ENCODE results near the gene EOGT. TPM values are rescaled to one million over a fixed set of nuclear protein-coding genes. Genes with fewer than 3 reads are reported as not detected.

EOGT gene
- total and polyA plus RNA-seq, 2 donors = 10.0 to 43.3 TPM

- Histone ChIP-seq H3K27me3 (ENCODE audit: control insufficient read depth in 2 of 2, insufficient read depth in 1 of 2, low read length in 1 of 2) (no peaks in the 10 kb centered on the region), H3K9me3 (ENCODE audit: control insufficient read depth in 2 of 2, insufficient read depth in 1 of 2, low read length in 1 of 2) (no peaks in the 10 kb centered on the region), H3K4me3 (ENCODE audit: low read length in 2 of 2) (no peak overlapping the region), H3K27ac (ENCODE audit: low read depth in 1 of 2, low read length in 1 of 2) (no peak overlapping the region), H3K36me3 (ENCODE audit: control insufficient read depth in 2 of 2, insufficient read depth in 2 of 2, low read length in 1 of 2) (peaks cover 15 to 42% of the 10 kb centered on the region in 2 donors), H3K4me1 (ENCODE audit: control insufficient read depth in 2 of 2, insufficient read depth in 2 of 2, low read length in 2 of 2) (no peaks in the 10 kb centered on the region)
- WGBS = 97% methylated on average over 2 of the region's 2 CpGs
- DNase-seq (ENCODE audit: low read depth in 6 of 9, low spot score in 9 of 9) = no peak
Observed at GRCh38 chr3:69044608-69045007, 31.1 kb upstream of the EOGT start.

- peak in 1 of 9 donors; percentile 13 for DNase-seq (ENCODE audit: low read depth in 6 of 9, low spot score in 9 of 9)
- Histone ChIP-seq H3K36me3 (ENCODE audit: control insufficient read depth in 2 of 2, insufficient read depth in 2 of 2, low read length in 1 of 2) (peaks cover 41 to 67% of the 10 kb centered on the region in 2 donors), H3K27ac (ENCODE audit: low read depth in 1 of 2, low read length in 1 of 2) (no peak overlapping the region), H3K27me3 (ENCODE audit: control insufficient read depth in 2 of 2, insufficient read depth in 1 of 2, low read length in 1 of 2) (no peaks in the 10 kb centered on the region), H3K4me3 (ENCODE audit: low read length in 2 of 2) (no peak overlapping the region), H3K9me3 (ENCODE audit: control insufficient read depth in 2 of 2, insufficient read depth in 1 of 2, low read length in 1 of 2) (no peaks in the 10 kb centered on the region), H3K4me1 (ENCODE audit: control insufficient read depth in 2 of 2, insufficient read depth in 2 of 2, low read length in 2 of 2) (no peaks in the 10 kb centered on the region)
- 97% methylated on average over 7 of the region's 7 CpGs for WGBS
Observed at GRCh38 chr3:69033470-69033869, 20.0 kb upstream of the EOGT start.

- peaks cover 36 to 63% of the 10 kb centered on the region in 2 donors for H3K36me3 ChIP-seq (ENCODE audit: control insufficient read depth in 2 of 2, insufficient read depth in 2 of 2, low read length in 1 of 2)
Observed at GRCh38 chr3:69032737-69033136, 19.3 kb upstream of the EOGT start.

GRCh38 chr3:69032142-69032541, 18.7 kb upstream of the EOGT start:
- Histone ChIP-seq H3K36me3 (ENCODE audit: control insufficient read depth in 2 of 2, insufficient read depth in 2 of 2, low read length in 1 of 2) (peaks cover 35 to 62% of the 10 kb centered on the region in 2 donors), H3K27me3 (ENCODE audit: control insufficient read depth in 2 of 2, insufficient read depth in 1 of 2, low read length in 1 of 2) (no peaks in the 10 kb centered on the region)
- WGBS = 96% methylated on average over 2 of the region's 2 CpGs

More at GRCh38 chr3:69032737-69033136, 19.3 kb upstream of the EOGT start:
- H3K27me3 ChIP-seq (ENCODE audit: control insufficient read depth in 2 of 2, insufficient read depth in 1 of 2, low read length in 1 of 2) = no peaks in the 10 kb centered on the region
- 98% methylated on average over 9 of the region's 9 CpGs for WGBS
- H3K4me1 ChIP-seq (ENCODE audit: control insufficient read depth in 2 of 2, insufficient read depth in 2 of 2, low read length in 2 of 2) = no peaks in the 10 kb centered on the region
- H3K4me3 ChIP-seq (ENCODE audit: low read length in 2 of 2) = no peak overlapping the region
- H3K27ac ChIP-seq (ENCODE audit: low read depth in 1 of 2, low read length in 1 of 2) = no peak overlapping the region
- no peak for DNase-seq (ENCODE audit: low read depth in 6 of 9, low spot score in 9 of 9)
- H3K9me3 ChIP-seq (ENCODE audit: control insufficient read depth in 2 of 2, insufficient read depth in 1 of 2, low read length in 1 of 2) = no peaks in the 10 kb centered on the region

GRCh38 chr3:69031635-69032034, 18.2 kb upstream of the EOGT start:
- Histone ChIP-seq H3K4me1 (ENCODE audit: control insufficient read depth in 2 of 2, insufficient read depth in 2 of 2, low read length in 2 of 2) (no peaks in the 10 kb centered on the region), H3K36me3 (ENCODE audit: control insufficient read depth in 2 of 2, insufficient read depth in 2 of 2, low read length in 1 of 2) (peaks cover 34 to 57% of the 10 kb centered on the region in 2 donors), H3K4me3 (ENCODE audit: low read length in 2 of 2) (no peak overlapping the region), H3K27ac (ENCODE audit: low read depth in 1 of 2, low read length in 1 of 2) (no peak overlapping the region), H3K9me3 (ENCODE audit: control insufficient read depth in 2 of 2, insufficient read depth in 1 of 2, low read length in 1 of 2) (no peaks in the 10 kb centered on the region), H3K27me3 (ENCODE audit: control insufficient read depth in 2 of 2, insufficient read depth in 1 of 2, low read length in 1 of 2) (no peaks in the 10 kb centered on the region)
- WGBS = 96% methylated on average over 1 of the region's 1 CpG
- DNase-seq (ENCODE audit: low read depth in 6 of 9, low spot score in 9 of 9) = no peak

More at GRCh38 chr3:69032142-69032541, 18.7 kb upstream of the EOGT start:
- Histone ChIP-seq H3K4me3 (ENCODE audit: low read length in 2 of 2) (no peak overlapping the region), H3K27ac (ENCODE audit: low read depth in 1 of 2, low read length in 1 of 2) (no peak overlapping the region), H3K4me1 (ENCODE audit: control insufficient read depth in 2 of 2, insufficient read depth in 2 of 2, low read length in 2 of 2) (no peaks in the 10 kb centered on the region), H3K9me3 (ENCODE audit: control insufficient read depth in 2 of 2, insufficient read depth in 1 of 2, low read length in 1 of 2) (no peaks in the 10 kb centered on the region)
- DNase-seq (ENCODE audit: low read depth in 6 of 9, low spot score in 9 of 9) = no peak

- H3K27me3 ChIP-seq (ENCODE audit: control insufficient read depth in 2 of 2, insufficient read depth in 1 of 2, low read length in 1 of 2) = no peaks in the 10 kb centered on the region
- peaks cover 12 to 16% of the 10 kb centered on the region in 2 donors for H3K36me3 ChIP-seq (ENCODE audit: control insufficient read depth in 2 of 2, insufficient read depth in 2 of 2, low read length in 1 of 2)
- H3K9me3 ChIP-seq (ENCODE audit: control insufficient read depth in 2 of 2, insufficient read depth in 1 of 2, low read length in 1 of 2) = no peaks in the 10 kb centered on the region
- no peaks in the 10 kb centered on the region for H3K4me1 ChIP-seq (ENCODE audit: control insufficient read depth in 2 of 2, insufficient read depth in 2 of 2, low read length in 2 of 2)
- no peak for DNase-seq (ENCODE audit: low read depth in 6 of 9, low spot score in 9 of 9)
- H3K4me3 ChIP-seq (ENCODE audit: low read length in 2 of 2) = no peak overlapping the region
- 79% methylated on average over 4 of the region's 4 CpGs for WGBS
- H3K27ac ChIP-seq (ENCODE audit: low read depth in 1 of 2, low read length in 1 of 2) = no peak overlapping the region
Observed at GRCh38 chr3:69020857-69021256, 7.4 kb upstream of the EOGT start.

GRCh38 chr3:69020424-69020823, 6.9 kb upstream of the EOGT start:
- 64% methylated on average over 2 of the region's 2 CpGs for WGBS
- no peak for DNase-seq (ENCODE audit: low read depth in 6 of 9, low spot score in 9 of 9)
- no peak overlapping the region for H3K4me3 ChIP-seq (ENCODE audit: low read length in 2 of 2)
- no peaks in the 10 kb centered on the region for H3K4me1 ChIP-seq (ENCODE audit: control insufficient read depth in 2 of 2, insufficient read depth in 2 of 2, low read length in 2 of 2)
- no peaks in the 10 kb centered on the region for H3K27me3 ChIP-seq (ENCODE audit: control insufficient read depth in 2 of 2, insufficient read depth in 1 of 2, low read length in 1 of 2)
- no peaks in the 10 kb centered on the region for H3K9me3 ChIP-seq (ENCODE audit: control insufficient read depth in 2 of 2, insufficient read depth in 1 of 2, low read length in 1 of 2)
- no peak overlapping the region for H3K27ac ChIP-seq (ENCODE audit: low read depth in 1 of 2, low read length in 1 of 2)
- peaks cover 8 to 12% of the 10 kb centered on the region in 2 donors for H3K36me3 ChIP-seq (ENCODE audit: control insufficient read depth in 2 of 2, insufficient read depth in 2 of 2, low read length in 1 of 2)

GRCh38 chr3:69016901-69017300, 3.4 kb upstream of the EOGT start:
- Histone ChIP-seq H3K36me3 (ENCODE audit: control insufficient read depth in 2 of 2, insufficient read depth in 2 of 2, low read length in 1 of 2) (peaks cover 0 to 3% of the 10 kb centered on the region in 2 donors), H3K27ac (ENCODE audit: low read depth in 1 of 2, low read length in 1 of 2) (no peak overlapping the region), H3K27me3 (ENCODE audit: control insufficient read depth in 2 of 2, insufficient read depth in 1 of 2, low read length in 1 of 2) (peaks cover 0 to 2% of the 10 kb centered on the region in 2 donors), H3K9me3 (ENCODE audit: control insufficient read depth in 2 of 2, insufficient read depth in 1 of 2, low read length in 1 of 2) (no peaks in the 10 kb centered on the region), H3K4me1 (ENCODE audit: control insufficient read depth in 2 of 2, insufficient read depth in 2 of 2, low read length in 2 of 2) (no peaks in the 10 kb centered on the region), H3K4me3 (ENCODE audit: low read length in 2 of 2) (no peak overlapping the region)
- 99% methylated on average over 2 of the region's 2 CpGs for WGBS
- no peak for DNase-seq (ENCODE audit: low read depth in 6 of 9, low spot score in 9 of 9)

- Histone ChIP-seq H3K4me1 (ENCODE audit: control insufficient read depth in 2 of 2, insufficient read depth in 2 of 2, low read length in 2 of 2) (no peaks in the 10 kb centered on the region), H3K27me3 (ENCODE audit: control insufficient read depth in 2 of 2, insufficient read depth in 1 of 2, low read length in 1 of 2) (peaks cover 0 to 2% of the 10 kb centered on the region in 2 donors), H3K27ac (ENCODE audit: low read depth in 1 of 2, low read length in 1 of 2) (no peak overlapping the region), H3K36me3 (ENCODE audit: control insufficient read depth in 2 of 2, insufficient read depth in 2 of 2, low read length in 1 of 2) (no peaks in the 10 kb centered on the region), H3K9me3 (ENCODE audit: control insufficient read depth in 2 of 2, insufficient read depth in 1 of 2, low read length in 1 of 2) (no peaks in the 10 kb centered on the region), H3K4me3 (ENCODE audit: low read length in 2 of 2) (no peak overlapping the region)
- over 99% methylated on average over 4 of the region's 4 CpGs for WGBS
- no peak for DNase-seq (ENCODE audit: low read depth in 6 of 9, low spot score in 9 of 9)
Observed at GRCh38 chr3:69016102-69016501, 2.6 kb upstream of the EOGT start.

Data from thymus (tissue), 11 donors.